ENCODE data around the gene UGT1A10.

DNA sequence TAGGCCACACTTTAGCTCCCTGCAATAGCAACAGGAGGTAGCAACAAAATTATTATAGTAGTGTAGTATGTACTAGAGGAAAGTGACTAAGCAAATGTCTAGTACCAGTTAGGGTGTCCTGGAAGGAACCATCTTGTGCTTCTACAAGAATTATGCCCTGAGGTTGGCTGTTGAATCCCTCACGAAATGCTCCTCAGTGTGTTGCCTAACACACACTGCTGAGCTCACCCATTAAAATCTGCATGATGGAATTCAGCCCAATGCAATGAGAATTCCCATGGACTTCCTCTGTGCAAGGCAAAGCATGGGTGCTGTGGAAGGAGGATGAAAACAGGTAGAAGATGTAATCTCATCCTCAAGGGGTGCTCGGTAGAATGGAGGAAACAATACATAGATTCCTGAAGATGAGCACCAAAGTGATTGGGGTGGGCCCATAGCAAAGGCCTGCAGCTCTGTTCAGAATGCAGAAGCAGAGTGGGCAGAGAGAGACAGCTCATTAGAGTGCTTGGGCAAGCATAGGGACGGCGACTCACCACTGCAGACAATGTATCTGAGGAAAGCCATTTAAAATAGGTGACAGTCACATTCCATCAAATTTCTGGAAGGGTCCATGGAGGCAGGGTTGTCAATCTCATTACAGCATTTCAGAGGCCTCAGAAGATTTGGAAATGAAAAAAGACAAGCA is 44.3 kb downstream of the UGT1A10 start:
- no peak for TF ChIP-seq CTCF (IDR thresholded peaks at IDR 0.05 in 2 of 3, conservative IDR thresholded peaks at IDR 0.05 in 1 of 3; ENCODE audit: control insufficient read depth in 2 of 3, extremely low read depth in 1 of 3, insufficient read depth in 1 of 3, low read depth in 3 of 3, low read length in 3 of 3)
- TF ChIP-seq NFYB (IDR thresholded peaks at IDR 0.05; ENCODE audit: insufficient read depth, low read depth, low read length), result no peak
- TF ChIP-seq, protein P1, sequence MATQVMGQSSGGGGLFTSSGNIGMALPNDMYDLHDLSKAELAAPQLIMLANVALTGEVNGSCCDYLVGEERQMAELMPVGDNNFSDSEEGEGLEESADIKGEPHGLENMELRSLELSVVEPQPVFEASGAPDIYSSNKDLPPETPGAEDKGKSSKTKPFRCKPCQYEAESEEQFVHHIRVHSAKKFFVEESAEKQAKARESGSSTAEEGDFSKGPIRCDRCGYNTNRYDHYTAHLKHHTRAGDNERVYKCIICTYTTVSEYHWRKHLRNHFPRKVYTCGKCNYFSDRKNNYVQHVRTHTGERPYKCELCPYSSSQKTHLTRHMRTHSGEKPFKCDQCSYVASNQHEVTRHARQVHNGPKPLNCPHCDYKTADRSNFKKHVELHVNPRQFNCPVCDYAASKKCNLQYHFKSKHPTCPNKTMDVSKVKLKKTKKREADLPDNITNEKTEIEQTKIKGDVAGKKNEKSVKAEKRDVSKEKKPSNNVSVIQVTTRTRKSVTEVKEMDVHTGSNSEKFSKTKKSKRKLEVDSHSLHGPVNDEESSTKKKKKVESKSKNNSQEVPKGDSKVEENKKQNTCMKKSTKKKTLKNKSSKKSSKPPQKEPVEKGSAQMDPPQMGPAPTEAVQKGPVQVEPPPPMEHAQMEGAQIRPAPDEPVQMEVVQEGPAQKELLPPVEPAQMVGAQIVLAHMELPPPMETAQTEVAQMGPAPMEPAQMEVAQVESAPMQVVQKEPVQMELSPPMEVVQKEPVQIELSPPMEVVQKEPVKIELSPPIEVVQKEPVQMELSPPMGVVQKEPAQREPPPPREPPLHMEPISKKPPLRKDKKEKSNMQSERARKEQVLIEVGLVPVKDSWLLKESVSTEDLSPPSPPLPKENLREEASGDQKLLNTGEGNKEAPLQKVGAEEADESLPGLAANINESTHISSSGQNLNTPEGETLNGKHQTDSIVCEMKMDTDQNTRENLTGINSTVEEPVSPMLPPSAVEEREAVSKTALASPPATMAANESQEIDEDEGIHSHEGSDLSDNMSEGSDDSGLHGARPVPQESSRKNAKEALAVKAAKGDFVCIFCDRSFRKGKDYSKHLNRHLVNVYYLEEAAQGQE (IDR thresholded peaks at IDR 0.05; ENCODE audit: low read depth, low read length), result no peak
- TF ChIP-seq RFX5 (IDR thresholded peaks at IDR 0.05; ENCODE audit: low read depth, low read length), result no peak
- TF ChIP-seq IRF3 (IDR thresholded peaks at IDR 0.05), result no peak
- TF ChIP-seq, protein P2, sequence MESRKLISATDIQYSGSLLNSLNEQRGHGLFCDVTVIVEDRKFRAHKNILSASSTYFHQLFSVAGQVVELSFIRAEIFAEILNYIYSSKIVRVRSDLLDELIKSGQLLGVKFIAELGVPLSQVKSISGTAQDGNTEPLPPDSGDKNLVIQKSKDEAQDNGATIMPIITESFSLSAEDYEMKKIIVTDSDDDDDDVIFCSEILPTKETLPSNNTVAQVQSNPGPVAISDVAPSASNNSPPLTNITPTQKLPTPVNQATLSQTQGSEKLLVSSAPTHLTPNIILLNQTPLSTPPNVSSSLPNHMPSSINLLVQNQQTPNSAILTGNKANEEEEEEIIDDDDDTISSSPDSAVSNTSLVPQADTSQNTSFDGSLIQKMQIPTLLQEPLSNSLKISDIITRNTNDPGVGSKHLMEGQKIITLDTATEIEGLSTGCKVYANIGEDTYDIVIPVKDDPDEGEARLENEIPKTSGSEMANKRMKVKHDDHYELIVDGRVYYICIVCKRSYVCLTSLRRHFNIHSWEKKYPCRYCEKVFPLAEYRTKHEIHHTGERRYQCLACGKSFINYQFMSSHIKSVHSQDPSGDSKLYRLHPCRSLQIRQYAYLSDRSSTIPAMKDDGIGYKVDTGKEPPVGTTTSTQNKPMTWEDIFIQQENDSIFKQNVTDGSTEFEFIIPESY (IDR thresholded peaks at IDR 0.05), result no peak
- TF ChIP-seq CHD4 (IDR thresholded peaks at IDR 0.05), result no peak
- TF ChIP-seq ZNF24 (IDR thresholded peaks at IDR 0.05), result no peak
- TF ChIP-seq TARDBP (IDR thresholded peaks at IDR 0.05; ENCODE audit: borderline replicate concordance), result no peak
- TF ChIP-seq EP300 (IDR thresholded peaks at IDR 0.05; ENCODE audit: borderline replicate concordance in 1 of 2, control insufficient read depth in 1 of 2, low read depth in 2 of 2, low read length in 2 of 2), result no peak
- no peak for TF ChIP-seq POLR2A (IDR thresholded peaks at IDR 0.05; ENCODE audit: low read depth, low read length)
- no peak for TF ChIP-seq HDAC2 (IDR thresholded peaks at IDR 0.05)
- TF ChIP-seq STAT3 (IDR thresholded peaks at IDR 0.05; ENCODE audit: low read depth, low read length), result no peak
- no peak for TF ChIP-seq ZZZ3 (IDR thresholded peaks at IDR 0.05; ENCODE audit: control insufficient read depth, insufficient read length, low read depth)

Measured in GM12878 (cell line).